CD1c-positive myeloid dendritic cell (primary cell): Measurements from ENCODE around the gene MIPOL1.

Source experiments
- DNase-seq: peaks from one replicate; pipeline ENCODE4 v3.0.0-alpha.2; 2016; ENCODE audit errors: extremely low spot score

Gene MIPOL1

DNA sequence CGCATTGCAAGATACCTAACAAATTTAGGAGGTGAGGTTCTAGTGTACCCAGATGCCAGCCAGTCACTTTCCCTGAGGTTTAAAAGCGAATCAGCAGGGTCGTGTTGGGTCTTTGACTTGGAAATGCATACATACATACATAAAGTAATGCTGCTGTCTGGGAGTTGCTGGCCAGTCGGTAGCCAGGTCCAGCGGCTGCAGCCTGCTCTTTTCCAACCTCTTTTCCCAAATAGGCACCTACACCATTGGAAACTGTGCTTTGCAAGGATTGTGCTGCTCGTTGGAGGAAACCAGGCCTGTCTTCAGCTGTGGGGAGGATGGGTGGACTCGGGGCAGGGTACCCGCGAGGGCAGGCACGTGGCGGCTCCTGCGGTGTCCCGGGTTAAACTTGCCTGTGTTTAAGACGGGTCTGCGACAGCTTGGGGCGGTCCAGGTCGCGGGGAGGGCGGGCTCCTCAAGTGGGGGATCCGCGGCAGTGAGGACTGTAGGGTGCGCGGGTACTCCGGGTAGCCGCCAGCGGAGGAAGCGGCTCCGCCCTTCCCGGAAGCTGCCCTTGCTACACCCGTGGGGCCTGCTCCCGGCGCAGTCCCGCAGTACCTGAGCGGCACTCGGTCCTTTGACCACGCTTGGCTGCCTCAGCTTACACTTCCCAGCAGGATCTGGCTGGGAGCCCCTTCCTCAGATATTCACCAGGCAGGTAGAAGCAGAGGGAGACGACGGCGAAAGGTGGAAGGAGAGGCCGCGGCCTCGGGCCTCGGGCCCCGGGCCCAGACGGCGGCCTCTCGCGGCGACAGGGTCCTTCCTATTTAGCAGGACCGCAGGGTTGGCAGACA is 400.4 kb downstream of the MIPOL1 start:
- DNase-seq, result no peak

DNA sequence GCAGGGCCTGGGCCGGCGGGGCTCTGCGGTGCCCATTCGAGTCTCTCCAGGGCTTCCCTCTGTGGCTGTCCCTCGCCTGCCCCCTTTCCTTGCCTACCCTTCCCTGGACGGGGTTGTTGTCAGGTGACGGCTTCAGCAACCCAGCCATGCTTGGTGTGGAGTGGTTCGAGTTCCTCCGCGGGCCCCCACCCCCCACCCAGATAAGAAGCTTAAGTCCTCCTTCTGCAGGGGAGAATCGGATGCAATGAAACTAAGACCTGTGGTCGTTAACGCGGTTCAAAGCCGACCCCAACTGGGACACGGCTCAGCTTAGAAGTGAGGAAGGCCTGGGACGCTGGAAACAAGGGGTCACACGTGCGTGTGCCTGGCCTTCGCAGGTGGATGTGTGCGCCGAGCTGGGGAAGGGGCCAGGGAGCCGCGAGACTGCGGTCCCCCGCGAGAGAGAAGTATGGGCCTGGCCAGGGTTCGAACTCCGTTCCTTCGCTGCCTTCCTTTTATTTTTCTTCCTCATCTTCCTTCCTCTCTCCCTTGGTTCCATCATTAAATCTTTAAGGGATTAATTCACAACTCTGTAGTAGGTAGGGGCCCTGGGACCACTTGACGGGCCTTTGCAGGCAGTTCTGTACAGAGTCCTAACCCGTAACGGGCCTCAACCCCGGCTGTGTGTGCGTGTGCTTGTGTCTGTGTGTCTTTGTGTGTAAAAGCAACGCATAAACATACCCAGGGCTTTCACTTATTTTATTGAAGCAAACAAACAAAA is 401.2 kb downstream of the MIPOL1 start:
- no peak for DNase-seq

DNA sequence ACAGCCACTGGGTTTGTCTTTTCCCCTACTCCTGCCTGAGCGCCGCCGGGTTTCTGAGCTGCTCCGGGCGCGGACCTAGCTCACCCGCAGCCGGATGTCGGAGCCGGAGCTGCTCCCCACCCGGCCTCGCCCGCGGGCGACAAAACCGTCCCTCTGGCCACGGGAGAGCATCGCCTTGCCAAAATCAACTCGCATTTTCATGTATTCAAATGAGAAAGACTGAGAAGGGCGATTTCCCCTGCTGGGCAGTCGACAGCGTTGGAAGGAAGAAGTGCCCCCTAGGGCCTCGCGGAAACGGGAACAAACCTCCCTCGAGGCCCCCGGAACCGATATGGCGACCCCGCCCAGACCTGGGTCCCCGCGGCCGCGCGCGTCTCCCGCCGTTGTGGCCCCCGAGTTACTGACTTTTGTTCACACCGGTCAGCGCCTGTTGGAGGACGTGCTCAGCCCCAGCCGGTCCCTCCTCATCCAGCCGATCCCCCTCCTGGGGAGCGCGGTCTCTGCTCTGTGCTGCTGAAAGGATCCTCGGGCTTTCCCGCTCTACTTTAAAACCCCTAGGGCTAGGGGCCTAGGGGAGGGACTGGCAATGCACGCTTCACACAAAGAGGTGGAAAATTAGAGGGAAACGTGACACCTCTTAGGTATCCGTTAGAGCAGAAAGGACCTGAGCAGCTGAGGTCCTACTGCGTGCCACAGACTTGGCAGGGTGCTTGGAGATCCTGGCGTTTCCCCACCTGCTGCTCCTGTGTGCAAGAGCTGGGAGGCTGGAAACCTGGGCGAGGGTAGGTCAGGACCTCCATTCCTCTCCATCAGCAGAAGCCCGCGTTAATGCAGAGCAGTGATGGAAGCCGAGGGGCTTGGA is 402.0 kb downstream of the MIPOL1 start:
- DNase-seq, result no peak

DNA sequence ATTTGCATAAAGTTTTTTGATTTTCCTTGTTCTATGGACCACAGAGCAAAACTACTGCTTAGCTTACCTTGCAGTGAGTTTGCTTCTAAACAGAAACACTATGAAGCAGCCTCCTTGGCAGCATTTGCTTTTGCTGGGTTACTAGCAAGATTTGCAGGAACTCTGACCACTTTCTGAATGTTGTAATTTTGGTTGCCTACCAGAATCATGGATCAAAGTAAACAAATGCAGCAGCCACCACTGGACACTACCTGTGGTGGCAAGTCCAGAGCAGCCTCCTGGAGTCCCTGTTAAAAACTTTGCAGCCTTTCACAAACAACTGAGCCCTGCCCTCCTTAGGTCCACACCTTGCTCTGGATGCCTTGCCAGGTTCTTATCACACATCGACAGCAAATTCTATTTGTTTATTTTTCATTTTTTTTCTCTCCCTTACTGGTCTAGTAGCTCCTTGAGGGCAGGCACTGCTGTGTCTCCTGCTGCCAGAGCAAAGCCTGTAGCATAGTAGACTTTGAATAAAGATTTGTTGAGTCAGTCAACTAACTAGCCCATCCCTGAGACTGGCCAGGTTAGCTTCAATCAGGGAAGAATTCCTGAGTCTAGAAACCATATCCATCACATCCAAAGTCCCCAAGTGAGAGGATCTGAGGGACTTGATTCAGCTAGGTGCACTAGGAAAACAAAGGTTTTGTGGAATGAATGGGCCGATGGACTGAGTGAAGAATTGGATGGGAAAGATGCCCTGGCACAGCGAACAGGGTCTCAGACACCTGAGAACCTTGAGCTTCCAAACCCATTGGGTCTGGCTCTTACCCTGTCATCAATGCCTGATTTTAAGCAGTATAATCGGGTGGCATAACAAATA is 403.4 kb downstream of the MIPOL1 start:
- DNase-seq, result no peak

GRCh38 chr14:37601865-37602264 is 404.1 kb downstream of the MIPOL1 start:
- no peak for DNase-seq
